ENCODE results near the gene CFAP65.

The CFAP65 gene

DNA sequence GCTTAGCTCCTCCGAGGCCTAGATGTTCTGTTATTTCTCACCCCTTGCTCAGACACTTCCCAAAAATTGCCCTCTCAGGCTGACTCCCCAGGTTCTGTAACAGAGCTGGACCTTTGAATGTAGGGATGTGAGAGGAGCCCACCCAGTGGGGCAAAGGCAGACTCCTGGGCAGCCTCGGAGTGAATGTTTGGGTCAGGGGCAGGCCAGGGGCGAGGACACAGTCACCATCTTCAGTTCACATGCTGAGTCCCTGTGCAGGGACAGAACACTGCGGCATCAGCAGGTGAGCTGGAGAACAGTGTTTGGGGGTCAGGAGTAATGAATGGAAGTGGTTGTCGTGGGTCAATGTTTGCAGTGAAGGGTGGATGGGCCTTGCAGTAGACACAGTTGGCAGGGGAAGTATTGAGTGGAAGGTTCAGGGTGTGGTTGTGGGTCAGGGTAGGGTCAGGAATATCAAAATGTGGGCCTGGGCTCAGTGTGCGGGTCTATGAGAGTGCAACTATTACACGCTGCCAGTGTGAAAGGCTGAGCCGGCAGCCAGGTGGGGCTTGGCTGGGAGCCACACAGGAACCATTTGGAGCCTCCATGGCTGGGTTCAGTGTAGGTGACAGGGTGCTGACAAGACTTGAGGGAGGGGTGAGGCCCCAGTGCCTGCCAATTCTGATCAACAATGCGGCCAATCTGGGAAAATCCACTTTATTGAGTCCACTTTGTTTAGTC, 15.0 kb upstream of the CFAP65 start:
- H3K9me2 ChIP-seq (replicated peaks; ENCODE audit: control insufficient read depth, low read length): no peaks in the 10 kb centered on the region
- no peak overlapping the region for H3K27ac ChIP-seq (ENCODE audit: low read depth, low read length)
- H3K36me3 ChIP-seq (ENCODE audit: control insufficient read depth, low read length): no peaks in the 10 kb centered on the region
- H3K9me3 ChIP-seq (ENCODE audit: control insufficient read depth, insufficient read depth, low read length): no peaks in the 10 kb centered on the region
- no peak overlapping the region for H3K4me3 ChIP-seq (ENCODE audit: low read length)
- no peaks in the 10 kb centered on the region for H3F3A ChIP-seq (ENCODE audit: control insufficient read depth, insufficient read depth)
- no peaks in the 10 kb centered on the region; the same call in 1 of the 2 replicates for H4K20me1 ChIP-seq (ENCODE audit: control insufficient read depth, insufficient read depth, low read depth, low read length)
- H3K27me3 ChIP-seq (ENCODE audit: control insufficient read depth, low read length): peaks cover 45% of the 10 kb centered on the region
- no peak overlapping the region for H3K4me2 ChIP-seq (ENCODE audit: low read length)
- H3K79me2 ChIP-seq (ENCODE audit: control insufficient read depth, low read length): no peaks in the 10 kb centered on the region
- TF ChIP-seq, protein P1, sequence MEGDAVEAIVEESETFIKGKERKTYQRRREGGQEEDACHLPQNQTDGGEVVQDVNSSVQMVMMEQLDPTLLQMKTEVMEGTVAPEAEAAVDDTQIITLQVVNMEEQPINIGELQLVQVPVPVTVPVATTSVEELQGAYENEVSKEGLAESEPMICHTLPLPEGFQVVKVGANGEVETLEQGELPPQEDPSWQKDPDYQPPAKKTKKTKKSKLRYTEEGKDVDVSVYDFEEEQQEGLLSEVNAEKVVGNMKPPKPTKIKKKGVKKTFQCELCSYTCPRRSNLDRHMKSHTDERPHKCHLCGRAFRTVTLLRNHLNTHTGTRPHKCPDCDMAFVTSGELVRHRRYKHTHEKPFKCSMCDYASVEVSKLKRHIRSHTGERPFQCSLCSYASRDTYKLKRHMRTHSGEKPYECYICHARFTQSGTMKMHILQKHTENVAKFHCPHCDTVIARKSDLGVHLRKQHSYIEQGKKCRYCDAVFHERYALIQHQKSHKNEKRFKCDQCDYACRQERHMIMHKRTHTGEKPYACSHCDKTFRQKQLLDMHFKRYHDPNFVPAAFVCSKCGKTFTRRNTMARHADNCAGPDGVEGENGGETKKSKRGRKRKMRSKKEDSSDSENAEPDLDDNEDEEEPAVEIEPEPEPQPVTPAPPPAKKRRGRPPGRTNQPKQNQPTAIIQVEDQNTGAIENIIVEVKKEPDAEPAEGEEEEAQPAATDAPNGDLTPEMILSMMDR (IDR thresholded peaks at IDR 0.05; ENCODE audit: low read depth, low read length, poor library complexity, severe bottlenecking): no peak
- no peak for TF ChIP-seq EZH2phosphoT487 (IDR thresholded peaks at IDR 0.05; ENCODE audit: borderline replicate concordance, low read length)
- H3K4me1 ChIP-seq (ENCODE audit: control insufficient read depth, low read length): no peaks in the 10 kb centered on the region

DNA sequence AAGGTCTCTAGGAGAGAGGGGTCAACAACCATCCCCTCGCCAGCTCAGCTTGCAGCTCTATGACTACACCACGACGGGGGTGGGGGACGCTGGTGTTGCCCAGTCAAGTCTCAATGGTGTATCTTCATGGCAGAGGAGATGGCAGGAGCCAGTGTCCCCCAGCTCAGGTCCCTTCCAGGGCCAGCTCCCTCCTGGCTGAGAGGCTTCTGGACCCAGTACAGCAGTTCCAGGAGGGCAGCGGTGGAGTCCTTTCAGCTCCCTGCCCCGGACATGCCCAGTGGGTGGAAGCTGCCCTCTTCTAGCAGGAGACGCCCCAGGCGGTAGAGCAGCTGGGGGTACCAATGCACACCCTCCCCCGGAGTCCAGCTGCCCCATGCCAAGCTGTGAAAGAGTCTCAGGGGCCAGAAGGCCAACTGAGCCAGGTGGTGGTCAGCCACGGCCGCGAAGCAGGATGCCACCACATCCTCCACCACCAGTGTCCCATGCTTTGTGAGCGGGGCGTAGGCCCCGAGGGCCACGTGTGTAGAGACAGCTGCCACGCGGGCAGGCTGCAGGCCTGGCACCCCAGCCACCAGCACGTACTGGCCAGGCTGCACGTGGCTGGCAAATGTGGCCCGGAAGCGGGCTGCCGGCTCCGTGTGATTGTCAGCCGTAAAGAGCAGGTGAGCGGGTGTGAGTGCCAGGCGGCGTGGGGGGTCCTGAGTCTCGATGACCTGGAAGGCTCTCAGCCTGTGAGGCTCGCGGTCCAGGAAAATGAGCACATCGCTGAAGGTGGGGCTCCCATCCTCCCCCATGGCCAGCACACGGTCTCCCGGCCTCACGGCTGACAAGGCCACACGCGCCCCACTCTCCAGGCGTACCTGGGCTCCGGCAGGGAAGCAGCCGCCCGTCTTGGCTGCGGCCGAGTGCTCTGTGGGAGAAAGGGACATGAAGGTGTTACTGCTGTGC, 13.9 kb upstream of the CFAP65 start:
- Histone ChIP-seq H3K79me2 (ENCODE audit: control insufficient read depth, low read length) (no peaks in the 10 kb centered on the region), H3K4me2 (ENCODE audit: low read length) (no peak overlapping the region), H3K27me3 (ENCODE audit: control insufficient read depth, low read length) (peaks cover 42% of the 10 kb centered on the region), H3F3A (ENCODE audit: control insufficient read depth, insufficient read depth) (no peaks in the 10 kb centered on the region), H4K20me1 (ENCODE audit: control insufficient read depth, insufficient read depth, low read depth, low read length) (no peaks in the 10 kb centered on the region; the same call in 1 of the 2 replicates), H3K9me3 (ENCODE audit: control insufficient read depth, insufficient read depth, low read length) (no peaks in the 10 kb centered on the region), H3K4me1 (ENCODE audit: control insufficient read depth, low read length) (no peaks in the 10 kb centered on the region), H3K9me2 (replicated peaks; ENCODE audit: control insufficient read depth, low read length) (no peaks in the 10 kb centered on the region), H3K27ac (ENCODE audit: low read depth, low read length) (no peak overlapping the region), H3K4me3 (ENCODE audit: low read length) (no peak overlapping the region), H3K36me3 (ENCODE audit: control insufficient read depth, low read length) (no peaks in the 10 kb centered on the region)
- TF ChIP-seq EZH2phosphoT487 (IDR thresholded peaks at IDR 0.05; ENCODE audit: borderline replicate concordance, low read length): no peak
- TF ChIP-seq, protein P1 (IDR thresholded peaks at IDR 0.05; ENCODE audit: low read depth, low read length, poor library complexity, severe bottlenecking): no peak

DNA sequence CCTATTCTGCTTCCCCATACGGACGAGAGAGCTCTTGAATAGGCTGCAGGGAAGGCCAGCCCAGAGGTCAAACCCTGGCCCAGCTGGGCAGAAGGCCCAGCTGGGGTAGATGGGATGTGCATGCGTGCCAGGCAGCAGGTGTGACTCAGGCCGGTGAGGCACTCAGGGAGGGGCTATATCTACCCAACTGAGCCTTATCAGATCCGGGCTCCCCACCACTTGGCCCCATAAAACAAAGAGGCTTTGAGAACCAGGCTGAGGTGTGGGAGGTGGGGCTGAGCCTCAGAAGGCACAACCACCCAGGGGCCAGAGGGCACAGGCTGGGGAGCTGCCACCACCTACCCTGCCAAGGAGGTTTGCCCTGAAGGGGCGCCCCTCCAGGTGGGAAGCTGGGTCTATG, 8.0 kb upstream of the CFAP65 start:
- H3K9me3 ChIP-seq (ENCODE audit: control insufficient read depth, insufficient read depth, low read length): no peaks in the 10 kb centered on the region
- H3K27me3 ChIP-seq (ENCODE audit: control insufficient read depth, low read length): peaks cover 5% of the 10 kb centered on the region
- H3K4me1 ChIP-seq (ENCODE audit: control insufficient read depth, low read length): no peaks in the 10 kb centered on the region
- no peaks in the 10 kb centered on the region for H3F3A ChIP-seq (ENCODE audit: control insufficient read depth, insufficient read depth)
- H3K36me3 ChIP-seq (ENCODE audit: control insufficient read depth, low read length): no peaks in the 10 kb centered on the region
- no peak overlapping the region for H3K4me3 ChIP-seq (ENCODE audit: low read length)
- H3K9me2 ChIP-seq (replicated peaks; ENCODE audit: control insufficient read depth, low read length): no peaks in the 10 kb centered on the region
- no peak overlapping the region for H3K27ac ChIP-seq (ENCODE audit: low read depth, low read length)
- no peak overlapping the region for H3K4me2 ChIP-seq (ENCODE audit: low read length)
- H4K20me1 ChIP-seq (ENCODE audit: control insufficient read depth, insufficient read depth, low read depth, low read length): no peaks in the 10 kb centered on the region
- H3K79me2 ChIP-seq (ENCODE audit: control insufficient read depth, low read length): no peaks in the 10 kb centered on the region
- TF ChIP-seq, protein P1 (IDR thresholded peaks at IDR 0.05; ENCODE audit: low read depth, low read length, poor library complexity, severe bottlenecking): no peak
- TF ChIP-seq EZH2phosphoT487 (IDR thresholded peaks at IDR 0.05; ENCODE audit: borderline replicate concordance, low read length): no peak
